ENCODE data around the gene GRK1.

GRK1 gene

DNA sequence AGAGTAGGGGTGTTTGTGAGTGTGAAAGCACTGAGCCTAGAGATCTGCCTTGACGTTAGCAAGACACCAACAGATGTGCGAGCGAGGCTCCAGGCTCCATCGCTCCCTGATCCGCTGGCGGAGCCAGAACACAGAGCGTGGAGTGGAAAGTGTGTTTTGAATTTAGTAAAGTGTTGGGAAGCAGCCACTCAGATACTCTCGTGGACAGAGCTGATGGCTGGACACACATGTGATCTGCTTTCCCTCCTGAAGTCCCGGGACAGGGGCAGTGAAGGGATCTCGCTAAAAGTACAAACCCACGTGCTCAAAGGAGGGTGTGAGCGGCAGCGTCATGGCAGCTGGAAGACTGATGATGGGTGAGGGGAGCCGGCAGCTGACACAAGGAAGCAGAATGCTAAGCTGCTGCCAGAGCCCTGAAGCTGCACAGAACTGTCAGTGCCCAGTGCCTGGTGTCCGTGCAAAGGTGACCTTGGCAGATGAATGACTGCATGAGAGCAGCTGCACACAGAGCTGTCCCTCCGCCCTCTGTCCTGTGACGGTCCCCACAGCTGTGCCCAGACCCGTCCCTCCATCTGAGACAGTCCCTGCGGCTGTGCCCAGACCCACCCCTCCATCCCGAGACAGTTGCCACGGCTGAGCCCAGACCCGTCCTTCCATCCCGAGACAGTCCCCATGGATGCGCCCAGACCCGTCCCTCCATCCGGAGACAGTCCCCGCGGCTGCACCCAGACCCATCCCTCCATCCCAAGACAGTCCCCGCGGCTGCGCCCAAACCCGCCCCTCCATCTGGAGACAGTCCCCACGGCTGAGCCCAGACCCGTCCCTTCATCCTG lies 62.4 kb downstream of the GRK1 start:
- DNase-seq (ENCODE audit: low read depth, low spot score): no peak

DNA sequence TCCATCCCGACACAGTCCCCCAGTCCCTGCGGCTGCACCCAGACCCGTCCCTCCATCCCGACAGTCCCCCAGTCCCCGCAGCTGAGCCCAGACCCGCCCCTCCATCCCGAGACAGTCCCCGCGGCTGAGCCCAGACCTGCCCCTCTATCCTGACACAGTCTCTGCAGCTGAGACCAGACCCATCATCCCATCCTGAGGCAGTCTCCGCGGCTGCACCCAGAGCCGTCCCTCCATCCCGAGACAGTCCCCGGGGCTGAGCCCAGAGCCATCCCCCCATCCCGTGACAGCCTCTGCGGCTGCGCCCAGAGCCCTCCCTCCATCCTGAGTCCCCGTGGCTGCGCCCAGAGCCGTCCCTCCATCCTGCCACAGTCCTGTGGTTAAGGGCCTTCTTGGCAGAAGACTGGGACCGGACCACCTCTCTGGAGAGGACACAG lies 63.3 kb downstream of the GRK1 start:
- DNase-seq (ENCODE audit: low read depth, low spot score): no peak

DNA sequence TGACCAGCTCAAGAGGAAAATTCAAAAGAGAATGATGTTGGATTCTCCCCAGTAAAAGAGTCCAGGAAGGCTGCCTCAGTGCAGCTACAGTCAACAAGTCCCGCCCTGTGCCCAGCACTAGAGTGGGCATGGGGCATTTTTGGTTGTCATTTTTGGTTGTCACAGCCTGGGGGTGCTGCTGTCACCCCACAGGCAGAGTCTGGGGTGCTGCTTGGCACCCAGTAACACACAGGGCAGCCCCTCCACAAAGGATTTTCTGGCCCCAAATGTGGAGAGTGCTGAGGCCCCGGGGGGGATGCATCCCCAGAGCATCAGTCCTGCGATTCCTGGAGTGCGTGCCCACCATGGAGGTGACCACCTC lies 63.8 kb downstream of the GRK1 start:
- no peak for DNase-seq (ENCODE audit: low read depth, low spot score)

DNA sequence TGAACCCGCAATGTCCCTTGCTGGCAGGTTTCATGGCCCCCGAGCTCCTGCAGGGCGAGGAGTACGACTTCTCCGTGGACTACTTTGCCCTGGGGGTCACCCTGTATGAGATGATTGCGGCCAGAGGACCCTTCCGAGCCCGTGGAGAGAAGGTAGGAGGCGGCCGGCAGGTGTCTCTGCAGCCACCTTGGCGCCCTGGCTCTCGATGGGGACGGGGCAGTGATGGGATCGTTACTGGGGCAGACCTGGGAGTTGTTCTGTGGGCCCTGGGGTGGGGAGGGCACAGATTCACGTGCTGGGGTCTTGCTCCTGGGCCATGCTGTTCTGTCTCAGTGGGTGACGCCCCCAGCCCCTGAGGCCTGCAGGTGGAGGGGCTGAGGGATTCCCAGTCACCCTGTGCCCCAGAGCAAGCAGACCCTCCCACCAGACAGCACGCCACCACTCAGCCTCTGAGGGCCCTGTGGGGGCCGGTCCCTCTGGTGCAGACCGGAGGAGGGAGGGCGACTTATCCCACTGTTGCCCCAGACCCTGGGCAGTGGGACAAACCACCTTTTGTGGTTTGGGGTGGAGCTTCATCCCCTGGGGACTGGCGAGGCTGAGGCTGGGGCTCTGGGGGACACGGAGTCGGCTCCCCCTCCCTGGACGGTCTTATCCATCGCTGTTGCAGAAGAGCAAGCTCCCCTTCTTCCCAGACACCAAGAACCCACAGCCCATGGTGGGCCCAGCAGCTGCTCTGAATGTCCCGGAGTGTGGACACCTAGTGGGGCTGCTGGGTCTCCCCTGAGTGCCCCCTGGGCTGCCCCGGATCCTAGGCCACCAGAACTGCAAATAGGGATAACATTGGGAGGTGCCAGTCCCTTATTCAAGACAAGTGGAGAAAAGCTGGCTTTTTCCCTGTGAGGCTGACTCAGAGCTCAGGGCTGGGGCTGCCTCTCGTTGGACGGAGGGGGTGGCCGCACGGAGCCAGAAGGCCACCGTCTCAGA lies 64.5 kb downstream of the GRK1 start:
- DNase-seq (ENCODE audit: low read depth, low spot score): no peak

DNA sequence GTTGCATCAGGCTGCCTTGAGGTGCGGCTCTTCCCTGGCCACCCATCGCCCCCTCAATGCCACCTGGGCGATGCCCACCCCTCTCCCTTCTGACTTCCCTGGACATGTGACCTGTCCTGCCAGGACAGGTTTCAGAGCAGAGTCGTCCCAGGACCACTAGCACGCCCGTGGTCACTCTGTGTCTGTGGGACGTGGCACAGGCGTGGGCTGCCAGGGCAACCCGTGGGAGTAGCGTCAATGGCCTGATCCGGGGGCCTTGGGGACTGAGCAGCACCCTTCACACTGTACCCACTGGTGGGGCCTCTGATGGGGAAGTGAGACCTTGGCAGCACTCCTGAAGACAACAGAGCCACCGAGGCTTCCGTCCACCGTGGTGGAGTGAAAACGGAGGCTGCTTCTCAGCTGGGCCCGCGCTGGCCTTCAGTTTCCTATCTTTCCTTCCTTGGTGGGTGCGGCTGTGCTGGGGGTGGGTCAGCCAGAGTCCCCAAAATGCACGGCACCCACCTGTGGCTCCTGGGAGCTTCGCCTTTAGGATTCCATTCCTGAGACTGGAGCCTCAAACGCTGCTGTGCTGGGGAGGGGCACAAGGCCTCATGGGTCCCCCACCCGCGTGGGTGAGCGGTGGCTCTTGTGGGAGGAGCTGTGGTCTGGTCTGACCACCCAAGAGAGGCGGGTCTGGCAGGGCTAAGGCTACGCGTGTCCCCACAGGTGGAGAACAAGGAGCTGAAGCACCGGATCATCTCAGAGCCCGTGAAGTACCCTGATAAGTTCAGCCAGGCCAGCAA lies 65.3 kb downstream of the GRK1 start:
- no peak for DNase-seq (ENCODE audit: low read depth, low spot score)

DNA sequence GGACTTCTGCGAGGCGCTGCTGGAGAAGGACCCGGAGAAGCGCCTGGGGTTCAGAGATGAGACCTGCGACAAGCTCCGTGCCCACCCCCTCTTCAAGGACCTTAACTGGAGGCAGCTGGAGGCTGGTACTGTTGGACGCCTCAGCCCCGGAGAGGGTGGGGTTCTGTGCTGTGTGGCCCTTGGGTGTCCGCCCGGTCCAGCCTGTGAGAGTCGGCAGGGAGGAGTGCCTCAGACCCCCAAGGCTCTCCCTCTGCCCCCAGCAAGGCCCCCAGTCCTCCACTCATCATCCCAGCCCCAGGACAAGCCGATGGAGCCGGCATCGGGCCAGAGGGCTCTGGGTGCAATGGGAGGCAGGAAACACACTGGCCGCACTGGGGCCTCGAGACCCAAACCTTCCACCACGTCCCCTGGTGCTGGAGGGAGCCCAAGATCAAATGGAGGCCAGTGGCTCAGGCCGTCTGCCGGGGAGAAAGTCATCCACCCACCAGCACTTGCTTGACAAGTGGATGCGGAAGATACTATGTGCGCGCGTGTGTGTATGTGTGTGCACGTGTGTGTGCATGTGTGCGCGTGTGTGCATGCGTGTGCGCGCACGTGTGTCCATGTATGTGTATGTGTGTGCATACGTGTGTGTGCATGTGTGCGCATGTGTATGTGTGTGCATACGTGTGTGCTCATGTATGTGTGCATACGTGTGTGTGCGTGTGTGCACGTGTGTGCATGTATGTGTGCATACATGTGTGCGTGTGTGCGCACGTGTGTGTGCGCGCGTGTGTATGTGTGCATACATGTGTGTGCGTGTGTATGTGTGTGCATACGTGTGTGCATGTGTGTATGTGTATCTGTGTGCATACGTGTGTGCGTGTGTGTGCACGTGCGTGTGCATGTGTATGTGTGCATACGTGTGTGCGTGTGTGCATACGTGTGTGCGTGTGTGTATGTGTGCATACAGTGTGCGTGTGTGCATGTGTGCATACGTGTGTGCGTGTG lies 66.2 kb downstream of the GRK1 start:
- DNase-seq (ENCODE audit: low read depth, low spot score): no peak

DNA sequence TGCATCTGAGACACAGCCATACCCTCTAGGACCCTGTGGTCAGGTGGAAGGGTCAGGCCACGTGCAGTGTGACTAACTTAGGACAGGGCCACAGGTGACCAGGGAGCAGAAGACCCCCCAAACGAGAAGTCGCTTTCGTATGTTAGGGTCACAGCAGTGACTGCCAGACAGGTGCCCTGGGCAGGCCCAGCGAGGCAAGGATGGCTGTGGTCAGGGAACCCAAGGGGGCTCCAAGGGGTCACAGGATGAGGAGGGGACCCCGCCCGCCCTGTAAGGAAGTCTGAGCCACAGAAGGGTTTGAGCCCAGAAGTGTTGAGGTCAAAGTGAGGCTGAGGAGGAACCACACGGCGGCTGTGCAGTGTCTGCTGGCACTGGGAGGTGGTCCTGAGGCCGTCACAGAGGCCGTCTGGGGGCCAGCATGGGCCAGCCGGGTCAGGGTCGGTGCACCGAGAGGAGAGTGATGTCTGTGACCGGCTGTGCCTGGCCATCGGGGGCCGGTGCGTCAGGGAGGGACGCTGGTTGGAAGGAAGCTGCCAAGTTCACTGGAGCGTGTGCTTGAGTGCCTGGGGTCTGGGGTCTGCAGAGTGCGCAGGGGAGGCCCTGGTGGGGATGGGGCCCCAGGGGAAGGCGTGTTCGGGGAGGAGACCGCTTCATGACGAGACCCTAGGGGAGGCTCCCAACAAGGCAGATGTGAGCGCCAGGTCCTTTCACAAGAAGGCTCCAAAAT lies 67.2 kb downstream of the GRK1 start:
- DNase-seq (ENCODE audit: low read depth, low spot score): no peak

DNA sequence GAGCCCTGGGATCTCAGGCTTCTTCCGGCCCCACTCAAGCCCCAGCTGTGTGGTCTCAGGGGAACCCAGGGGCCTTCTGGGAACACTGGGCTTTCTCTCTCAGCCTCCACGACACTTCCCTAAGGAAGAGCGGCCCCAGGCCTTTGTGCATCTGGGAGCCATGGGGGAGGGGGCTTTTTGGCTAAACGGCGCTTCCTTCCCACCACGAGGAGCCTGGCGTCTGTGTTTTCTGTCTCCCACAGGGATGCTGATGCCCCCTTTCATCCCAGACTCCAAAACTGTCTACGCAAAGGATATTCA lies 67.8 kb downstream of the GRK1 start:
- DNase-seq (ENCODE audit: low read depth, low spot score): no peak

DNA sequence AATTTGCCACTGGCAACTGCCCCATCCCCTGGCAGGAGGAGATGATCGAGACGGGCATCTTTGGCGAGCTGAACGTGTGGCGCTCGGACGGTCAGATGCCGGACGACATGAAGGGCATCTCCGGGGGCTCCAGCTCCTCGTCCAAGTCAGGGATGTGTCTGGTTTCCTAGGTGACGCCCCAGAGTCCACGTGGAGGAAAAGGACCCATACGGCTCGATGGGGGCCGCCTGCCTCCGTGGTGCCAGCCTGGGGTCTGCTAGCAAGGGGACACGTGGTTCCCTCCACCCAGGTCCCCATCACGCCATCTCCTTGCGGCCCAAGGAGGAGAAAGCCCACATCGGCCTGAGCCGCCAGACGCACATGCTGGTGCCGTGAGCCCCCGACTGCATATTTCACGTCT lies 68.2 kb downstream of the GRK1 start:
- no peak for DNase-seq (ENCODE audit: low read depth, low spot score)

- DNase-seq (ENCODE audit: low read depth, low spot score): no peak
Observed at GRCh38 chr13:113735750-113736149, 68.7 kb downstream of the GRK1 start.

GRCh38 chr13:113736258-113736731 lies 69.3 kb downstream of the GRK1 start:
- DNase-seq (ENCODE audit: low read depth, low spot score): no peak

DNA sequence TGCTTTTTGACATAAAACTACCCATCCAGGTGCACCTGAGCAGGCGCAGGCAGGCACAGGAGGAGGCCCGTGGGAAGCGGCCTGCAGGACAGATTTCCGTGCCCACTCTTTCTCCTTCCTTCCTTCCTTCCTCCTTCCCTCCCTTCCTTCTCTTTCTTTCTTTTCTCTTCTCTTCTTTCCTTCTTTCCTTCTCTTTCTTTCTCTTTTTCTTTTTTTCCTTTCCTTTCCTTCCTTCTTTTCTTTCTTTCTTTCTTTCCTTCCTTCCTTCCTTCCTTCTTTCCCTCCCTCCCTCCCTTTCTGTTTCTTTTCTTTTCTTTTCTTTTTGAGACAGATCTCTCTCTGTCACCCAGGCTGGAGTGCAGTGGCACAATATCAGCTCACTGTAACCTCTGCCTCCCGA lies 70.8 kb downstream of the GRK1 start:
- DNase-seq (ENCODE audit: low read depth, low spot score): no peak

- no peak for DNase-seq (ENCODE audit: low read depth, low spot score)
Observed at GRCh38 chr13:113739527-113740285, 72.7 kb downstream of the GRK1 start.

DNA sequence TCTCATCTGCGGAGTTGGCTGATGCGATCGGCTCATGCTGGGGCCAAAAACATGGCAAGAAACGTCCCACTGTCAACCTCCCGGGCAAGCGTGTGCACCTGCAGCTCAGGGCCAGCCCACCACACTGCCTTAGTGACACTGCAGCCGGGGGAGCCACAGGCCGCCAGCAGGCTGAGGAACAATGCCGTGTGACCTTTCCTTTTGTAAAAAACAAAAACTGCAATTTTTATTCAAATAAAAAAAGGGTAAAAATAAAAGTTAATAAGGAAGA lies 73.2 kb downstream of the GRK1 start:
- DNase-seq (ENCODE audit: low read depth, low spot score): no peak

DNA sequence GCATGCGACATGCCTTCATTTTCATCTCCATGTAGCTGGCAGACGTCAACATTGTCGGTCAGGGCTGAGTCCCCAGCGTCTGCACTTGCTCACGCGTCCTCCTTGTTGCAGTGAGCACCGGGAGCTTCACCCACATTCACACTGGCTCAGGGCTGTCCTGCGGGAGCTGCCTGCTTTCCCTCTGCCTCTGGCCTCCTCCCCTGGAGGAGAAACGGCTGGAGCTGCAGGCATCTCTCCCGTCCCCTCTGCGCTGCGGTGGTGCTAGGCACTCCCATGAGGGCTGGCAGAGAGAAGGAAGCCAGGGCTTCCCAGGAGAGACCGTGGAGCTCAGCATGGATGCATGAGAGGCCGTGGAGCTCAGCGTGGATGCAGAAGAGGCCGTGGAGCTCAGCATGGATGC lies 73.6 kb downstream of the GRK1 start:
- no peak for DNase-seq (ENCODE audit: low read depth, low spot score)

GRCh38 chr13:113741191-113741668 lies 74.2 kb downstream of the GRK1 start:
- no peak for DNase-seq (ENCODE audit: low read depth, low spot score)

DNA sequence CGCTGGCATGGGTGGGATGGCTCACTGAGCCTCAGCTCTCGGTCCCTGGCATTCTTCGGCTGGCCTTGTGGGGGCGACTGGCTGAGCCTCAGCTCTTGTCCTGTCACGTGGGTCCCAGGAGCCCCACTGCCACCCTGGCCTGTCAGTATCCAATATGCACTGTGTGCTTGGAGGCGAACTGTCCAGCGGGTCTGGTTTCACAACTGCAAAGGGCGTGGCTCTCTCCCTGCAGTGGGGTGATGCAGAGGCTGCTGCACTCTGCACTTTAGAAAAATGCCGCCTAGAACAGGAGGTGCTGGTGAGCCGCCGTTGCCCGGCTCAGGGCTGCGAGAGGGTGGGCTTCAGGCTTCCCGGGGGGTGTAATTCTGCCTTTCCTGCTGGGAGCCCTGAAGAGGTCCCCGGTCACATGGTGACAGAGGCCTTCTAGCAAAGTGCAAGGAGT lies 75.0 kb downstream of the GRK1 start:
- peak; percentile 50 for DNase-seq (ENCODE audit: low read depth, low spot score)

DNA sequence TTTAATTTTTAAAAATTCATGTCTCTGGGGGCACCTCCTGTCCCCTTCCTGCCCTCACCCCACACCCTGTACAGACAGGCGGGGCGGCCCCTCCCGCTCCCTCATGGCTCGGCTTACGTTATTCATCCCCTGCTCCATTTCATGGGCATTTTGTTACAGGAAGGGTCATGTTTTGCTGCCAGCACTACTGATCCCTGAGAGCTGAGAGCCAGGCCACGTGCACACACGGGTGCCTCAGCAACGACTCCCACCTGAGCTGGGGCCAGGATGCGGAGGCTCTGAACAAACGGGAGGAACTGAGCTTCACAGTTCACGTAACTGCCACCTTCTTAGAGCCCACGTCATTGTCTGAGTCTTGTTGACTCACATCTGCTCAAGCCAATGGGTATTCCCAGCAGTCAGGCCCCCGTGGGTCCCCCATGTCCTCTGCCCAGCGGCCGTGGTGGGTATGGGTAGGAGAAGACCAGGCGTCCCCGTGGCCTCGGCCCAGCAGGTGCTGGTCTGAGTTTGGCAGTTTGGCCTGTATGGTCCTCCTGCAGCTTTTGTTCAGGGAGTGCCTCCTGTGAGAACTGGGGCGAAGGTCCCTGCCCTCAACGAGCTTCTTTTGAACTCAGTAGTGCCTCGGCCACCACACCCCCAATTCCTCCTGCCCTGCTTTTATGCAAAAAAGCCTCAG lies 75.6 kb downstream of the GRK1 start:
- DNase-seq (ENCODE audit: low read depth, low spot score): no peak

Data from ELF-1 (cell line).